MM.1S (cell line): ENCODE measurements around the gene ACTBL2.
A peak's percentile ranks its signal among the peaks of the same experiment; 100 is the strongest.

Source experiments
- DNase-seq: peaks from one replicate; pipeline ENCODE4 v3.0.0-alpha.2; 2015
- H2AFZ ChIP-seq: fragments of 300-600 bp; sonication (generic); 2 replicates; pipeline ENCODE4 v1.6.0; 2016; ENCODE audit warnings: antibody characterized with exemption, low read length
- H3F3A ChIP-seq: fragments of 300-600 bp; sonication (generic); 2 replicates; pipeline ENCODE4 v1.6.1; 2016; ENCODE audit warnings: mild to moderate bottlenecking, antibody characterized with exemption, low read length, moderate library complexity, mixed read lengths; ENCODE audit not compliant: insufficient read depth
- H3K27ac ChIP-seq: fragments of 300-600 bp; sonication (generic); 2 replicates; pipeline ENCODE4 v1.5.1; 2016; ENCODE audit warnings: mild to moderate bottlenecking, low read length
- H3K27me3 ChIP-seq: fragments of 300-600 bp; sonication (generic); replicated peaks from 2 replicates; pipeline ENCODE4 v1.6.0; 2016; ENCODE audit warnings: low read length; ENCODE audit not compliant: insufficient read depth
- H3K36me3 ChIP-seq: fragments of 300-600 bp; sonication (generic); replicated peaks from 2 replicates; pipeline ENCODE4 v1.6.1; 2016; ENCODE audit warnings: mild to moderate bottlenecking, low read length, mixed read lengths; ENCODE audit not compliant: insufficient read depth
- H3K4me1 ChIP-seq: fragments of 300-600 bp; sonication (generic); 2 replicates; pipeline ENCODE4 v1.6.1; 2016; ENCODE audit warnings: low read length, mixed read lengths
- H3K4me2 ChIP-seq: fragments of 300-600 bp; sonication (generic); 2 replicates; pipeline ENCODE4 v1.6.0; 2016; ENCODE audit warnings: low read depth, low read length
- H3K4me3 ChIP-seq: fragments of 300-600 bp; sonication (generic); 2 replicates; pipeline ENCODE4 v1.5.1; 2016; ENCODE audit warnings: low read length, mixed read lengths
- H3K79me2 ChIP-seq: fragments of 300-600 bp; sonication (generic); 2 replicates; pipeline ENCODE4 v1.6.1; 2016; ENCODE audit warnings: mixed run types, low read length, mixed read lengths
- H3K9ac ChIP-seq: fragments of 300-600 bp; sonication (generic); 2 replicates; pipeline ENCODE4 v1.6.1; 2016; ENCODE audit warnings: low read length, mixed read lengths
- H3K9me2 ChIP-seq: fragments of 300-600 bp; sonication (generic); replicated peaks from 2 replicates; pipeline ENCODE4 v1.6.1; 2016; ENCODE audit warnings: mild to moderate bottlenecking, low read length, mixed read lengths; ENCODE audit not compliant: insufficient read depth
- H3K9me3 ChIP-seq: fragments of 300-600 bp; sonication (generic); replicated peaks from 2 replicates; pipeline ENCODE4 v1.6.1; 2016; ENCODE audit warnings: mild to moderate bottlenecking, low read length, mixed read lengths; ENCODE audit not compliant: insufficient read depth
- H4K20me1 ChIP-seq: fragments of 300-600 bp; sonication (generic); 2 replicates; pipeline ENCODE4 v1.6.1; 2016; ENCODE audit warnings: mild to moderate bottlenecking, low read length, moderate library complexity, mixed read lengths; ENCODE audit not compliant: insufficient read depth
- EZH2 ChIP-seq: fragments of 300-600 bp; sonication (generic); optimal IDR thresholded peaks from 2 replicates; pipeline ENCODE3; 2017; ENCODE audit warnings: low read depth, mild to moderate bottlenecking, antibody characterized with exemption, low read length, mixed read lengths
- EZH2phosphoT487 ChIP-seq: fragments of 300-600 bp; sonication (generic); IDR thresholded peaks from 2 replicates; pipeline ENCODE4 v1.6.1; 2018; ENCODE audit warnings: antibody characterized with exemption, low read length
- TF ChIP-seq, protein P1 (sequence below): fragments of 300-600 bp; sonication (generic); IDR thresholded peaks from 2 replicates; pipeline ENCODE4 v1.5.1; 2016; ENCODE audit warnings: antibody characterized with exemption, low read length, mixed read lengths

The ACTBL2 gene

DNA sequence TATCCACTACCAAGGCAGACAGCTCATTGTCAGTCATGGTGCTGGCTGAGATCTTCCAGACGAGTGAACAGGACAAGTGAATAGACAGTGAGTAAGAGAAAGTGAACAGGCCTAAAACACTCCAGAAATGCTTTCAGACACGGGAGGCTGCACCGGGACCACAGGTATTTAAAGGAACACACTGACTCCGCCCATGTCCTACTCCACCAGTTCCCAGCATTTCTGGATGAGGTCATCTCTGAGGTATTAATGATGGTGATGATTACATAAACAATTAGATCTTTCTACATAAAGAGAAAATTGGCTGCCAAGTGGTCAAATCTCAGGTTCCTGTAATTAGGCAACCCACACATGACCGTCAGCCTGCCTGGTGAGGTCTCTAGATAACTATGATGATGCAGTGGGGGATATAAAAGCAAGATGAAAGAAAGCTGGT lies at the start of gene ACTBL2:
TSS of gene ACTBL2 (minus strand) at position 141 of the 436 bp plus-strand sequence. CDS start at position 37, 104 bp downstream.
- H3K9ac ChIP-seq, result no peak within 1 kb of the TSS
- H3K4me2 ChIP-seq, result no peak within 1 kb of the TSS
- H3K4me1 ChIP-seq, result no peaks in the 10 kb centered on the region
- H3K27me3 ChIP-seq, result no peaks in the 10 kb centered on the region
- no peak within 1 kb of the TSS for H3K4me3 ChIP-seq
- H3K79me2 ChIP-seq, result no peaks in the 10 kb centered on the region
- H3F3A ChIP-seq, result no peaks in the 10 kb centered on the region
- TF ChIP-seq EZH2phosphoT487 (no peak), EZH2 (no peak)
- TF ChIP-seq, protein P1, sequence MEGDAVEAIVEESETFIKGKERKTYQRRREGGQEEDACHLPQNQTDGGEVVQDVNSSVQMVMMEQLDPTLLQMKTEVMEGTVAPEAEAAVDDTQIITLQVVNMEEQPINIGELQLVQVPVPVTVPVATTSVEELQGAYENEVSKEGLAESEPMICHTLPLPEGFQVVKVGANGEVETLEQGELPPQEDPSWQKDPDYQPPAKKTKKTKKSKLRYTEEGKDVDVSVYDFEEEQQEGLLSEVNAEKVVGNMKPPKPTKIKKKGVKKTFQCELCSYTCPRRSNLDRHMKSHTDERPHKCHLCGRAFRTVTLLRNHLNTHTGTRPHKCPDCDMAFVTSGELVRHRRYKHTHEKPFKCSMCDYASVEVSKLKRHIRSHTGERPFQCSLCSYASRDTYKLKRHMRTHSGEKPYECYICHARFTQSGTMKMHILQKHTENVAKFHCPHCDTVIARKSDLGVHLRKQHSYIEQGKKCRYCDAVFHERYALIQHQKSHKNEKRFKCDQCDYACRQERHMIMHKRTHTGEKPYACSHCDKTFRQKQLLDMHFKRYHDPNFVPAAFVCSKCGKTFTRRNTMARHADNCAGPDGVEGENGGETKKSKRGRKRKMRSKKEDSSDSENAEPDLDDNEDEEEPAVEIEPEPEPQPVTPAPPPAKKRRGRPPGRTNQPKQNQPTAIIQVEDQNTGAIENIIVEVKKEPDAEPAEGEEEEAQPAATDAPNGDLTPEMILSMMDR, result no peak
- H3K27ac ChIP-seq, result no peak within 1 kb of the TSS
- DNase-seq, result no peak
- H2AFZ ChIP-seq, result no peak within 1 kb of the TSS
- H3K36me3 ChIP-seq, result no peaks in the 10 kb centered on the region
- no peaks in the 10 kb centered on the region for H3K9me2 ChIP-seq
- no peaks in the 10 kb centered on the region for H3K9me3 ChIP-seq
- H4K20me1 ChIP-seq, result no peaks in the 10 kb centered on the region

GRCh38 chr5:57531333-57531732 lies 48.7 kb upstream of the ACTBL2 start:
- peak; percentile 75 for DNase-seq
- H3K36me3 ChIP-seq, result no peaks in the 10 kb centered on the region
- no peaks in the 10 kb centered on the region for H3K27me3 ChIP-seq
- peak overlapping the region; percentile 6; the same call in 1 of the 2 replicates for H3K9ac ChIP-seq
- H3K4me3 ChIP-seq, result peak overlapping the region; percentile 9; the same call in 1 of the 2 replicates
- no peak overlapping the region for H2AFZ ChIP-seq
- H3K79me2 ChIP-seq, result no peaks in the 10 kb centered on the region
- H3F3A ChIP-seq, result peaks cover 8% of the 10 kb centered on the region; the same call in 1 of the 2 replicates
- H3K4me2 ChIP-seq, result peak overlapping the region; percentile 59; the same call in 1 of the 2 replicates
- H3K27ac ChIP-seq, result peak overlapping the region; percentile 57; the same call in 1 of the 2 replicates
- no peaks in the 10 kb centered on the region; the same call in 1 of the 2 replicates for H3K9me3 ChIP-seq
- peaks cover 38% of the 10 kb centered on the region for H3K4me1 ChIP-seq
- TF ChIP-seq EZH2phosphoT487 (no peak), EZH2 (no peak)
- TF ChIP-seq, protein P1, result no peak
- H3K9me2 ChIP-seq, result no peaks in the 10 kb centered on the region
- no peaks in the 10 kb centered on the region for H4K20me1 ChIP-seq

DNA sequence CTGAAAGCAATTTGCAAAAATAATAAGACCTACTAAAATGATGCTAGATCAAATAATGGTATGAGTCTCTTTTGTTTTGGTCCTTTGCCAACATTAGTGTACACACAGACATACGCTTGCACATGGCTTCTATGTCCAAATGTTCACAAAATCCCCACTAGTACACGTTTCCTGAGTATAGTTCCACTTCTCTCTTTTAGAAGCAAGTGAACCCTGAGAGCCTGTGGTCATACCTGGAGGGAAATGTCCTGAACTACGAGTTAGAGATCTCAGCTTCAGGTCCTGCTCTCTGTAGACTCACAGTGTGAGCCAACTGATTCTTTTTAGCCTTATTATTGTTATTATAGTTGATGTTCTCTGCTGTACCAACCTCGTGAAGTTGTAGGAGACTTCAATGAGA lies 47.3 kb upstream of the ACTBL2 start:
- H2AFZ ChIP-seq, result no peak overlapping the region
- H3K9me2 ChIP-seq, result no peaks in the 10 kb centered on the region
- no peaks in the 10 kb centered on the region for H3K27me3 ChIP-seq
- no peak overlapping the region for H3K9ac ChIP-seq
- H3K4me2 ChIP-seq, result peak overlapping the region; percentile 14; the same call in 1 of the 2 replicates
- H3K79me2 ChIP-seq, result no peaks in the 10 kb centered on the region
- H3K36me3 ChIP-seq, result no peaks in the 10 kb centered on the region
- no peaks in the 10 kb centered on the region for H4K20me1 ChIP-seq
- peak overlapping the region; percentile 33; the same call in 1 of the 2 replicates for H3K27ac ChIP-seq
- DNase-seq, result peak; percentile 40
- TF ChIP-seq EZH2 (no peak), EZH2phosphoT487 (no peak)
- TF ChIP-seq, protein P1, result no peak
- H3K4me3 ChIP-seq, result no peak overlapping the region
- peaks cover 38% of the 10 kb centered on the region for H3K4me1 ChIP-seq
- H3K9me3 ChIP-seq, result no peaks in the 10 kb centered on the region; the same call in 1 of the 2 replicates
- H3F3A ChIP-seq, result peaks cover 8% of the 10 kb centered on the region; the same call in 1 of the 2 replicates
